ENCODE data around the gene LRMDA. TPM values are rescaled to one million over a fixed set of nuclear protein-coding genes. Genes with fewer than 3 reads are reported as not detected.

Gene LRMDA
- total and polyA plus RNA-seq, 2 of the 4 experiments (the other 2 are of a cell fraction): 0.07 TPM; not detected in 1

DNA sequence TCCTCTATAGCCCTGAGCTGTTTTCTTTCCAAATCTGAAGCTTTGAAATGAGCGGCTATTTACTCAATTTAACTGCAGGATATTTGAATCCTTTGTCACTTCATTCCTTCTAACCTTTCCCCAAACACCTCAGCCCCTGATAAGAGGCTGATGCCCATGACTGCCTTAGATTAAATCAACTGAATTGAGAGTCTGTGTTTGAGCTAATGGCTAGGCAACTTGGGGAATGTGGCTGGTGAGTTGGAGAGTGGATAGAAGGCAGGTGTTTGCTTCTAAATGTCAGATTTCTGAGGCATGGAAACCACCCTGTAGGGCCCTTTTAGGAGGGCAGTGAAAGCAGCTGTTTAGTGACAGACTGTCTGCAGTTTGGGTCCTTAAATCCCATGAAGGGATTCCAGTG lies 759.9 kb downstream of the LRMDA start:
- TF ChIP-seq, protein P1, sequence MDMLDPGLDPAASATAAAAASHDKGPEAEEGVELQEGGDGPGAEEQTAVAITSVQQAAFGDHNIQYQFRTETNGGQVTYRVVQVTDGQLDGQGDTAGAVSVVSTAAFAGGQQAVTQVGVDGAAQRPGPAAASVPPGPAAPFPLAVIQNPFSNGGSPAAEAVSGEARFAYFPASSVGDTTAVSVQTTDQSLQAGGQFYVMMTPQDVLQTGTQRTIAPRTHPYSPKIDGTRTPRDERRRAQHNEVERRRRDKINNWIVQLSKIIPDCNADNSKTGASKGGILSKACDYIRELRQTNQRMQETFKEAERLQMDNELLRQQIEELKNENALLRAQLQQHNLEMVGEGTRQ (IDR thresholded peaks at IDR 0.05; ENCODE audit: low read depth, low read length): no peak
- TF ChIP-seq POLR2A (IDR thresholded peaks at IDR 0.05; ENCODE audit: low read depth, low read length): no peak
- TF ChIP-seq RCOR1 (IDR thresholded peaks at IDR 0.05; ENCODE audit: insufficient replicate concordance, low read length): no peak
- TF ChIP-seq, protein P2, sequence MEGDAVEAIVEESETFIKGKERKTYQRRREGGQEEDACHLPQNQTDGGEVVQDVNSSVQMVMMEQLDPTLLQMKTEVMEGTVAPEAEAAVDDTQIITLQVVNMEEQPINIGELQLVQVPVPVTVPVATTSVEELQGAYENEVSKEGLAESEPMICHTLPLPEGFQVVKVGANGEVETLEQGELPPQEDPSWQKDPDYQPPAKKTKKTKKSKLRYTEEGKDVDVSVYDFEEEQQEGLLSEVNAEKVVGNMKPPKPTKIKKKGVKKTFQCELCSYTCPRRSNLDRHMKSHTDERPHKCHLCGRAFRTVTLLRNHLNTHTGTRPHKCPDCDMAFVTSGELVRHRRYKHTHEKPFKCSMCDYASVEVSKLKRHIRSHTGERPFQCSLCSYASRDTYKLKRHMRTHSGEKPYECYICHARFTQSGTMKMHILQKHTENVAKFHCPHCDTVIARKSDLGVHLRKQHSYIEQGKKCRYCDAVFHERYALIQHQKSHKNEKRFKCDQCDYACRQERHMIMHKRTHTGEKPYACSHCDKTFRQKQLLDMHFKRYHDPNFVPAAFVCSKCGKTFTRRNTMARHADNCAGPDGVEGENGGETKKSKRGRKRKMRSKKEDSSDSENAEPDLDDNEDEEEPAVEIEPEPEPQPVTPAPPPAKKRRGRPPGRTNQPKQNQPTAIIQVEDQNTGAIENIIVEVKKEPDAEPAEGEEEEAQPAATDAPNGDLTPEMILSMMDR (conservative IDR thresholded peaks at IDR 0.05; ENCODE audit: low read depth, low read length): no peak
- no peak for TF ChIP-seq FOS (IDR thresholded peaks at IDR 0.05; ENCODE audit: low read depth, low read length)
- TF ChIP-seq MXI1 (IDR thresholded peaks at IDR 0.05; ENCODE audit: borderline replicate concordance, low read depth, low read length): no peak
- no peak for TF ChIP-seq CHD1 (IDR thresholded peaks at IDR 0.05; ENCODE audit: low read depth, low read length)
- TF ChIP-seq RFX5 (IDR thresholded peaks at IDR 0.05; ENCODE audit: low read depth, low read length): no peak
- no peak for TF ChIP-seq RAD21 (IDR thresholded peaks at IDR 0.05; ENCODE audit: low read length)
- TF ChIP-seq MAFK (IDR thresholded peaks at IDR 0.05; ENCODE audit: low read depth, low read length): no peak
- no peak for TF ChIP-seq SMC3 (IDR thresholded peaks at IDR 0.05; ENCODE audit: low read depth, low read length)
- no peak for TF ChIP-seq CEBPB (IDR thresholded peaks at IDR 0.05; ENCODE audit: low read depth, low read length)
- no peak for TF ChIP-seq MAZ (IDR thresholded peaks at IDR 0.05; ENCODE audit: borderline replicate concordance, low read depth, low read length)
- TF ChIP-seq BHLHE40 (IDR thresholded peaks at IDR 0.05; ENCODE audit: low read depth, low read length): no peak
- TF ChIP-seq, protein P3, sequence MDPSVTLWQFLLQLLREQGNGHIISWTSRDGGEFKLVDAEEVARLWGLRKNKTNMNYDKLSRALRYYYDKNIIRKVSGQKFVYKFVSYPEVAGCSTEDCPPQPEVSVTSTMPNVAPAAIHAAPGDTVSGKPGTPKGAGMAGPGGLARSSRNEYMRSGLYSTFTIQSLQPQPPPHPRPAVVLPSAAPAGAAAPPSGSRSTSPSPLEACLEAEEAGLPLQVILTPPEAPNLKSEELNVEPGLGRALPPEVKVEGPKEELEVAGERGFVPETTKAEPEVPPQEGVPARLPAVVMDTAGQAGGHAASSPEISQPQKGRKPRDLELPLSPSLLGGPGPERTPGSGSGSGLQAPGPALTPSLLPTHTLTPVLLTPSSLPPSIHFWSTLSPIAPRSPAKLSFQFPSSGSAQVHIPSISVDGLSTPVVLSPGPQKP (IDR thresholded peaks at IDR 0.05; ENCODE audit: borderline replicate concordance, low read depth, low read length): no peak
- Histone ChIP-seq H4K91ac (ENCODE audit: insufficient read depth, low read depth, low read length) (peak overlapping the region; percentile 66), H2AK9ac (replicated peaks; ENCODE audit: low read depth, low read length, poor library complexity) (no peak overlapping the region), H2BK5ac (ENCODE audit: low read depth, low read length, poor library complexity, severe bottlenecking) (peak overlapping the region; percentile 3), H3K27me3 (ENCODE audit: control insufficient read depth, insufficient read depth, low read length) (no peaks in the 10 kb centered on the region), H3K79me1 (ENCODE audit: low read depth in 1 of 2, low read length in 2 of 2) (no peaks in the 10 kb centered on the region), H3K9me3 (ENCODE audit: control insufficient read depth, insufficient read depth, low read length) (no peaks in the 10 kb centered on the region), H2BK20ac (ENCODE audit: low read depth, low read length) (peak overlapping the region; percentile 70), H3K4me3 (ENCODE audit: insufficient read depth, low read depth, low read length) (no peak overlapping the region), H2AK5ac (ENCODE audit: low read depth, low read length) (0 out of 2 replicates have a peak overlapping the region, but pooled peaks have one; percentile 20), H3K4me2 (ENCODE audit: low read depth, low read length) (no peak overlapping the region), H4K20me1 (ENCODE audit: insufficient read depth, low read length) (no peaks in the 10 kb centered on the region), H2AFZ (replicated peaks; ENCODE audit: low read length, poor library complexity) (no peak overlapping the region), H3K4ac (ENCODE audit: low read depth, low read length) (peak overlapping the region; percentile 80; the same call in 1 of the 2 replicates), H3K36me3 (ENCODE audit: control insufficient read depth, insufficient read depth, low read length) (no peaks in the 10 kb centered on the region), H3K56ac (ENCODE audit: extremely low read depth, insufficient read depth, low read length) (0 out of 2 replicates have a peak overlapping the region, but pooled peaks have one; percentile 35), H3K4me1 (ENCODE audit: control insufficient read depth, insufficient read depth, low read length) (peaks cover 26% of the 10 kb centered on the region), H2BK120ac (ENCODE audit: low read depth, low read length) (peak overlapping the region; percentile 87), H2BK15ac (ENCODE audit: low read depth, low read length) (peak overlapping the region; percentile 82; the same call in 2 of the 3 replicates), H3K27ac (ENCODE audit: insufficient read depth, low read length) (no peak overlapping the region), H3K9ac (ENCODE audit: low read depth, low read length) (no peak overlapping the region), H4K8ac (ENCODE audit: low read depth in 2 of 2, low read length in 2 of 2) (peak overlapping the region; percentile 27 to 73; a peak in 2 of 4 replicates), H3K9me1 (ENCODE audit: insufficient read depth, low read length) (peaks cover 2% of the 10 kb centered on the region; the same call in 1 of the 2 replicates), H3K14ac (replicated peaks; ENCODE audit: low read depth, low read length) (peak overlapping the region; percentile 55; the same call in 1 of the 2 replicates), H3K23ac (ENCODE audit: low read depth, low read length) (peak overlapping the region; percentile 16; the same call in 1 of the 2 replicates), H3K18ac (ENCODE audit: low read depth, low read length) (peak overlapping the region; percentile 86), H4K5ac (ENCODE audit: low read depth, low read length) (peak overlapping the region; percentile 69)
- BruUV-seq (replicated peaks): no TSS peak
- DNase-seq (no peak), ATAC-seq (ENCODE audit: low read depth) (no peak)
- POLR2A ChIA-PET (ENCODE audit: unreplicated experiment): no interaction called here
- no CpG with 5 or more reads among the region's 1 CpG for WGBS, 2 experiments (ENCODE audit: extremely low coverage in 2 of 2, insufficient read length in 1 of 2)
- dilution Hi-C loops (cut with HindIII; ENCODE audit: low sequenced_read_pairs, unreplicated experiment) (no loop called here), in situ Hi-C loops (cut with MboI; ENCODE audit: low sequenced_read_pairs) (no loop called here), intact Hi-C loops (cut with micrococcal nuclease) (no loop called here)
- CTCF ChIA-PET: interaction anchor here (0.7 kb wide), 1 partner anchor 487 kb away, joined by 3 read pairs; no protein-coding TSS in a partner anchor

Data from IMR-90 (cell line).